Tibial nerve (tissue), 4 donors: ENCODE results near the gene TENM4. TPM values are rescaled to one million over a fixed set of nuclear protein-coding genes. Genes with fewer than 3 reads are reported as not detected.

Experiments used
- DNase-seq, 2 donors: peaks; one replicate each; pipeline ENCODE4 v3.0.0-alpha.2; 2019; ENCODE audit warnings: low spot score in 2 of 2
- H3K27ac ChIP-seq, 4 donors: fragments of 200-600 bp; sonication (generic) in 3 of 4; one replicate each; pipeline ENCODE4 v1.5.1; 2017 to 2019; ENCODE audit warnings: mild to moderate bottlenecking in 1 of 4
- H3K27me3 ChIP-seq, 2 donors: fragments of 200-600 bp; sonication (generic) in 1 of 2; one replicate each; pipeline versions ENCODE4 v1.5.1 to v1.6.0; 2017 to 2019
- H3K36me3 ChIP-seq, 3 donors: fragments of 200-600 bp; sonication (generic); one replicate each; pipeline ENCODE4 v1.5.1; 2018 to 2019
- H3K4me1 ChIP-seq, 4 donors: fragments of 200-600 bp; sonication (generic) in 3 of 4; one replicate each; pipeline ENCODE4 v1.5.1; 2017 to 2019
- H3K4me3 ChIP-seq, 4 donors: fragments of 200-600 bp; sonication (generic) in 3 of 4; one replicate each; pipeline ENCODE4 v1.5.1; 2017 to 2019; ENCODE audit warnings: mild to moderate bottlenecking in 1 of 4, moderate library complexity in 1 of 4
- H3K9me3 ChIP-seq, 4 donors: fragments of 200-600 bp; sonication (generic) in 3 of 4; one replicate each; pipeline ENCODE4 v1.5.1; 2017 to 2019
- CTCF ChIP-seq, 5 experiments: fragments of 200-600 bp in 3 of 5; fragments of 450-650 bp in 2 of 5; sonication (generic) in 3 of 5; IDR thresholded peaks; one replicate each; pipeline ENCODE4 v1.5.1; 2016 to 2019; ENCODE audit warnings: antibody characterized with exemption in 5 of 5, mild to moderate bottlenecking in 3 of 5, moderate library complexity in 2 of 5
- EP300 ChIP-seq, 2 donors: sonication (generic); formaldehyde crosslinking; IDR thresholded peaks; one replicate each; pipeline ENCODE4 v1.6.1; 2017; ENCODE audit warnings: antibody characterized with exemption in 2 of 2, mild to moderate bottlenecking in 1 of 2
- POLR2A ChIP-seq, 2 donors: fragments of 450-650 bp; IDR thresholded peaks; one replicate each; pipeline ENCODE4 v1.6.1; 2017; ENCODE audit warnings: antibody characterized with exemption in 2 of 2, mild to moderate bottlenecking in 2 of 2, moderate library complexity in 2 of 2
- whole genome bisulfite sequencing, 2 donors: methylation state at CpG; one replicate each; pipeline ENCODE4 v1.1.5; 2018; 5-methylcytosine and 5-hydroxymethylcytosine counted together
- total RNA-seq, 4 donors: library from RNA; depleted of rRNA; stranded (reverse); fragments of >200 nt; gene quantifications; one replicate each; pipeline ENCODE4 v1.1.0, GENCODE V29; 2016

TENM4 gene
- total RNA-seq, 4 donors from 2014 or later = 15.3 to 36.3 (median 19.6) TPM

DNA sequence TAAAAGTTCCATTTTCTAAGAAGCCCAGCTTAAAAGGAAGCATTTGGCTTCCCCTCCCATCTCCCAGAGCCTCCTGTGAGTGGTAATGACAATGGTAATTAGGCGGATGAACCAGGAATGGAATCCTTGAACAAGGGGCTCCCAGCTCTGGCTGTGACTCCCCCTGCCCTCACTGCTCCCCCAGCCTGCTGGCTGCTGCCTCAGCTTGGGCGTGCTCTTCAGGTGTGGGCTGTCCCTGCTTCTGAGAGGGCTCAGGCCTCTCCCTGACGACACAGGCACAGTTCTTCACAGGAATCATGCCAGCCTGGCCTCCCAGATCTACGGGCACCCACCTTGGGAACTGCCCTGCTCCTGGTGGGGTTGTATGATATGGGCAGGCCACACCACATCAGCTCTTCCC, 784.5 kb downstream of the TENM4 start:
- no peaks in the 10 kb centered on the region for H3K27me3 ChIP-seq
- DNase-seq = no peak
- no peak overlapping the region for H3K4me3 ChIP-seq
- H3K4me1 ChIP-seq = no peaks in the 10 kb centered on the region
- H3K9me3 ChIP-seq = no peaks in the 10 kb centered on the region
- WGBS, 2 donors = 74 to 92% methylated on average over 4 of the region's 4 CpGs
- peaks cover 0 to 7% (median 0%) of the 10 kb centered on the region in 3 donors for H3K36me3 ChIP-seq
- H3K27ac ChIP-seq = no peak overlapping the region
- no peak for TF ChIP-seq EP300 (IDR thresholded peaks at IDR 0.05)
- TF ChIP-seq CTCF (IDR thresholded peaks at IDR 0.05) = no peak
- no peak for TF ChIP-seq POLR2A (IDR thresholded peaks at IDR 0.05)

GRCh38 chr11:78655561-78655960, 785.3 kb downstream of the TENM4 start:
- WGBS, 2 donors = 91 to 96% methylated on average over 5 of the region's 5 CpGs
- DNase-seq = no peak
- peaks cover 0 to 7% (median 0%) of the 10 kb centered on the region in 3 donors for H3K36me3 ChIP-seq
- H3K4me3 ChIP-seq = no peak overlapping the region
- no peaks in the 10 kb centered on the region for H3K9me3 ChIP-seq
- no peaks in the 10 kb centered on the region for H3K4me1 ChIP-seq
- TF ChIP-seq CTCF (IDR thresholded peaks at IDR 0.05) = no peak
- TF ChIP-seq EP300 (IDR thresholded peaks at IDR 0.05) = no peak
- TF ChIP-seq POLR2A (IDR thresholded peaks at IDR 0.05) = no peak
- H3K27ac ChIP-seq = no peak overlapping the region
- H3K27me3 ChIP-seq = no peaks in the 10 kb centered on the region

DNA sequence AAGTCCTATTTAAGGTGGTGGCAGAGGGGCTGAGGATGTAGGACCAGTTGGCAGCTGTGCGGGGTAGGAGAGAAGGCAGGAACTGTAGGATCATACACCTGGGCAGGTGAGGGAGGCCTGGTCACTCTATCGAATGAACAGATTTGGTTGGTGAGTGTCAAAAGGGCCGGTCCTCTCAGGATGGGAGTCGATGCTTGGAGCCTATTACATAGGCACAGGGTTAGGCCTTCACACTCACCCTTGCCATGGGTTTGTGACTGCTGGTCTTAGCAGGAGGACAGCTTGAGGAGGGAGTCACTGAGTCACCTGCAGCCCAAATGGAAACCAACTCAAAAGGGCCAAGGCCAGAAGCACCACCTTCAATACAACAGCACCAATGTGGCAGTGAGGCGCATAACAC, 786.0 kb downstream of the TENM4 start:
- Histone ChIP-seq H3K4me1 (no peaks in the 10 kb centered on the region), H3K9me3 (no peaks in the 10 kb centered on the region), H3K4me3 (no peak overlapping the region), H3K27me3 (no peaks in the 10 kb centered on the region), H3K27ac (no peak overlapping the region), H3K36me3 (peaks cover 0 to 7% (median 0%) of the 10 kb centered on the region in 3 donors)
- WGBS, 2 donors = 89 to 94% methylated on average over 5 of the region's 5 CpGs
- DNase-seq = no peak
- TF ChIP-seq CTCF (IDR thresholded peaks at IDR 0.05) = no peak
- TF ChIP-seq EP300 (IDR thresholded peaks at IDR 0.05) = no peak
- no peak for TF ChIP-seq POLR2A (IDR thresholded peaks at IDR 0.05)

- H3K27ac ChIP-seq = no peak overlapping the region
- H3K9me3 ChIP-seq = no peaks in the 10 kb centered on the region
- H3K4me1 ChIP-seq = no peaks in the 10 kb centered on the region
- no peaks in the 10 kb centered on the region for H3K27me3 ChIP-seq
- H3K36me3 ChIP-seq = peaks cover 0 to 7% (median 0%) of the 10 kb centered on the region in 3 donors
- no peak overlapping the region for H3K4me3 ChIP-seq
- 47 to 57% methylated on average over 3 of the region's 3 CpGs for WGBS, 2 donors
- TF ChIP-seq POLR2A (IDR thresholded peaks at IDR 0.05) (no peak), EP300 (IDR thresholded peaks at IDR 0.05) (no peak), CTCF (IDR thresholded peaks at IDR 0.05) (no peak)
- DNase-seq = no peak
Observed at GRCh38 chr11:78654071-78654470, 786.8 kb downstream of the TENM4 start.

DNA sequence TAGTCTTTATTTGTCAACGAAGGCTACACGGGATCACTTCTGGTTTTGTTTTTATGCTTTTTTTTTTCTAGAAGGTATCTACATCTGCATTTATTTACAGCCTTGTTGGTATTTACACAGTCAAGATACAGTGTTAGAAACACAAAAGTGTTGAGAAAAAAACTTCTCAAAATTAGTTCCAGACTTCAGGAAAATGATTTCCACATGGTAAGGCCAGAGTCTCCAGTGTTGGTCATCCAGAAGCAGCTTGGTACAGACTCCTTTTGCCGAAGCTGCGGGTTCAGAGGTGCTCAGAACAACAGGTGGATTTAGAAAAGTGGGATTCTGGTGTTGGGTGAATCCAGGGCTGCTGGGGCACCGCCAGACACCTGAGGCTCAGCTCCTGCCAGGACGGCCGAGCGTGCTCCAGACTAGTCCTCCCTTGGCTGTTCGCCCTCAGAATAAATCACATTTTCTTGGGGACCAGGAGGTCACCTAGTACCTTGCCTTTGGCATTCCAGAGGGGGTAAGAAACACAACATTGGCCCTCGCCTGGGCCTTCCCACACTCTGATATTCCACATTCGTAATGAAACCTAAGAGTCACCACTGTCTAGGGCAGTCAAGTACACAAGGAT, 787.4 kb downstream of the TENM4 start:
- Histone ChIP-seq H3K36me3 (peaks cover 0 to 5% (median 0%) of the 10 kb centered on the region in 3 donors), H3K27ac (no peak overlapping the region), H3K4me1 (no peaks in the 10 kb centered on the region), H3K27me3 (no peaks in the 10 kb centered on the region), H3K4me3 (no peak overlapping the region), H3K9me3 (no peaks in the 10 kb centered on the region)
- WGBS, 2 donors = 71 to 75% methylated on average over 7 to 11 of the region's 11 CpGs
- no peak for TF ChIP-seq EP300 (IDR thresholded peaks at IDR 0.05)
- TF ChIP-seq POLR2A (IDR thresholded peaks at IDR 0.05) = no peak
- no peak for TF ChIP-seq CTCF (IDR thresholded peaks at IDR 0.05)
- no peak for DNase-seq
